HG03139 (cell line): ENCODE data around the gene TTC7B.

Source experiments
- ATAC-seq: cut with Tn5 transposase; IDR thresholded peaks from one replicate; pipeline ENCODE4 v1.9.1; 2021; ENCODE audit not compliant: unreplicated experiment

The TTC7B gene

GRCh38 chr14:90715993-90716392, 100.2 kb downstream of the TTC7B start:
- ATAC-seq, result no peak

GRCh38 chr14:90715495-90715894, 100.7 kb downstream of the TTC7B start:
- ATAC-seq, result no peak

GRCh38 chr14:90714811-90715210, 101.4 kb downstream of the TTC7B start:
- no peak for ATAC-seq

- ATAC-seq, result no peak
Observed at GRCh38 chr14:90704738-90705392, 111.4 kb downstream of the TTC7B start.

GRCh38 chr14:90703841-90704737, 112.1 kb downstream of the TTC7B start:
- ATAC-seq, result no peak

- no peak for ATAC-seq
Observed at GRCh38 chr14:90700933-90701776, 115.1 kb downstream of the TTC7B start.

GRCh38 chr14:90699016-90699415, 117.2 kb downstream of the TTC7B start:
- ATAC-seq, result no peak

GRCh38 chr14:90698379-90698869, 117.8 kb downstream of the TTC7B start:
- ATAC-seq, result no peak

GRCh38 chr14:90697577-90698206, 118.5 kb downstream of the TTC7B start:
- no peak for ATAC-seq

- no peak for ATAC-seq
Observed at GRCh38 chr14:90697132-90697531, 119.1 kb downstream of the TTC7B start.

- ATAC-seq, result no peak
Observed at GRCh38 chr14:90696720-90697119, 119.5 kb downstream of the TTC7B start.

GRCh38 chr14:90695997-90696660, 120.1 kb downstream of the TTC7B start:
- ATAC-seq, result no peak

GRCh38 chr14:90693413-90693812, 122.8 kb downstream of the TTC7B start:
- no peak for ATAC-seq

GRCh38 chr14:90692826-90693225, 123.4 kb downstream of the TTC7B start:
- no peak for ATAC-seq

- ATAC-seq, result no peak
Observed at GRCh38 chr14:90692061-90692460, 124.2 kb downstream of the TTC7B start.

- no peak for ATAC-seq
Observed at GRCh38 chr14:90691627-90692026, 124.6 kb downstream of the TTC7B start.

- no peak for ATAC-seq
Observed at GRCh38 chr14:90687680-90688079, 128.6 kb downstream of the TTC7B start.

- no peak for ATAC-seq
Observed at GRCh38 chr14:90682615-90683014, 133.6 kb downstream of the TTC7B start.

- ATAC-seq, result no peak
Observed at GRCh38 chr14:90681929-90682328, 134.3 kb downstream of the TTC7B start.

- no peak for ATAC-seq
Observed at GRCh38 chr14:90678846-90679362, 137.3 kb downstream of the TTC7B start.
